ENCODE results near the gene CFAP46.

DNA sequence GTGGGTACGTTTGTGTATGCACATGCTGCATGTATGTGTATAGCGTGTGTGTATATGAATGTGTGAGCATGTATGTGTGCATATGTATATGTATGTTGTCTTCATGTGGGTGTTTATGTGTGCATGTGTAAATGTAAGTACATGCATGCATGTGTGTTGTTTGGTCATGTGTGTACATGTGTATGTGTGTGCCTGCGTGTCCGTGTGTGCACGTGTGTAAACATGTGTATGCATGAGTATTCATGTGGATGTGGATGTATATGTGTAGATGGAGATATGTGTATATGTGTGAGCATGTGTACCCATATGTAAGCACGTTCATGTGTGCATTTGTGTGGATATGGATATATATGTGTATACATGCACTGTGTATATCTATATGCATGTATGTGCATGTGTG is 5.5 kb upstream of the CFAP46 start:
- TF ChIP-seq CTCF (IDR thresholded peaks at IDR 0.05) (no peak), POLR2A (IDR thresholded peaks at IDR 0.05) (no peak), POLR2AphosphoS5 (IDR thresholded peaks at IDR 0.05) (no peak), EP300 (IDR thresholded peaks at IDR 0.05) (no peak)

Measured in upper lobe of left lung (tissue), 4 donors.